Stimulated activated CD4-positive, alpha-beta T cell treated with anti-CD3 and anti-CD28 coated beads, Interleukin-12 subunit alpha, Interleukin-12 subunit beta, amount 100 ng/mL, for 48 hours (primary cell): ENCODE measurements around the gene SNRPE.

Experiments
- DNase-seq, 3 donors: peaks; one replicate each; pipeline ENCODE4 v3.0.0-alpha.2; 2020; ENCODE audit warnings: low read depth in 2 of 3, low spot score in 1 of 3

Gene SNRPE

GRCh38 chr1:203878422-203878821 is 17.0 kb downstream of the SNRPE start:
- no peak for DNase-seq

GRCh38 chr1:203880606-203881005 is 19.2 kb downstream of the SNRPE start:
- DNase-seq = no peak

DNA sequence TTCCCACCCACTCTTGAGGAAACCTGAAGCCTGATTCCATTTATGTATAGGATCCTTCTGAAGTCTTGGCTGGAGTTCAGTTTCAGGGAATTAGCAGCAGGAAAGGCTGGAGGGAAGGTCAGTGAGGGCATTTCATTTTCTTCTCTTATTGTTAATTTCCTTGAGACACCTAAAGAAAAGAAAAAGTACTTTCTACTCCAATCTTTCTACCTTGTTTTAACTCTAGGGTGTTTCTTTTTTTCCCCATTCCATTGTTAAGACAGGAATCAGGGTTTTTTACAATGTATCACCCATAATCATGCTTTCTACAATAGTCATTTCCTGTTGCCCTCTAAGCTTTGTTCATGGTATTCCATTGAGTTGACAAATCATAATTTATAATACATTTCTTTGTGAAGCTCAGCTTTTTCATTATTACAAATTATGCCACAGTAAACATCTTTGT is 27.4 kb downstream of the SNRPE start:
- DNase-seq = no peak

GRCh38 chr1:203891950-203892349 is 30.6 kb downstream of the SNRPE start:
- no peak for DNase-seq

- no peak for DNase-seq
These were observed 37.3 kb downstream of the SNRPE start for GRCh38 chr1:203898458-203899352.

DNA sequence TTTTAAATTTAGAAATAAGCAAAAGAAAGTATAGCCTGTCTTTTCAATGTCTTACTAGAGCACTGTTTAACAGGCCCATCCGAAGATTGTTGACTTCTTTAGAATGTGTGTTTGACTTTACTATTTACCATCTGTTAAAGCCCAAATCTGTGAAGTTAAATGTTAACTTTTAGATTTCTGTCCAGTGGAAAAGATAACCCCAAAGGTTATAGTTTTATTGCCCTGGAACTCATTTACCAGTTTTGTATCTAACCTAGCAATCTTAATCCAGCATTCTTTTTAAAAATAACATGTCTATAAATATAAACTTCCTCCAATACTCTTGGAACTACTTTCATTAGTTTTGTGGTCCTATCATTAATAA is 37.9 kb downstream of the SNRPE start:
- DNase-seq = no peak

- no peak for DNase-seq
These were observed 38.7 kb downstream of the SNRPE start for GRCh38 chr1:203899869-203900714.

DNA sequence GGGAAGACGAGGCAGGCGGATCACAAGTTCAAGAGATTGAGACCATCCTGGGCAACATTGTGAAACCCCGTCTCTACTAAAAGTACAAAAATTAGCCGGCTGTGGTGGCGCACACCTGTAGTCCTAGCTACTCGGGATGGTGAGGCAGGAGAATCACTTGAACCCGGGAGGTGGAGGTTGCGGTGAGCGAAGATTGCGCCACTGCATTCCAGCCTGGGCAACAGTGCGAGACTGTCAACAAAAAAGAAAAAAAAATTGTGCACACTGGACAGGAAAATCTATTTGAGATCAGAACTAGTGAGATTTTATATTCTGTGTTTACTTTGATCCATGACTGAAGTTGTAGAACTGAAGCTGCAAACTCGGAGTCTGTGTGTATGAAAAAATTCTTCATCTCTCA is 40.2 kb downstream of the SNRPE start:
- DNase-seq = no peak

GRCh38 chr1:203905275-203905674 is 43.9 kb downstream of the SNRPE start:
- no peak for DNase-seq

- no peak for DNase-seq
These were observed 45.5 kb downstream of the SNRPE start for GRCh38 chr1:203906932-203907331.

GRCh38 chr1:203907901-203908300 is 46.5 kb downstream of the SNRPE start:
- DNase-seq = no peak

GRCh38 chr1:203911806-203912205 is 50.4 kb downstream of the SNRPE start:
- DNase-seq = no peak

DNA sequence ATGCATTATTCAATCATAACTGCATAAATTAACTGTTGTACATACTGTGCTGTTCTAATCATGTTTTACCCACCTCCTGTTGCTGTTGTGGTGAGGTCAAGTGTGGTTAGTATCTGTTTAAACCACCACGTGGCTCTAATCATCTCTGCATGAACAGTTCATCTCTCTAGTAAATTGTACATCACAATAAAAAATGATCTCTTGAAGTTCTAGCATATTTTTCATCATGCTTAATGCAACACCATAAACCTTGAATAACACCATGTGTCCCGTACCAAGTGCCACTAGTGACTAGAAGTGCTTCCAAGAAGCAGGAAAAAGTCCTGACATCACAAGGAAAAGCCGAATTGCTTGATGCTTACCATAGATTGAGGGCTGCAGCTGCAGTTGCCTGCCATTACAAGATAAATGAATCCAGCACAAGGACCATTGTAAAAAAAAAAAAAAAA is 51.7 kb downstream of the SNRPE start:
- DNase-seq = no peak

DNA sequence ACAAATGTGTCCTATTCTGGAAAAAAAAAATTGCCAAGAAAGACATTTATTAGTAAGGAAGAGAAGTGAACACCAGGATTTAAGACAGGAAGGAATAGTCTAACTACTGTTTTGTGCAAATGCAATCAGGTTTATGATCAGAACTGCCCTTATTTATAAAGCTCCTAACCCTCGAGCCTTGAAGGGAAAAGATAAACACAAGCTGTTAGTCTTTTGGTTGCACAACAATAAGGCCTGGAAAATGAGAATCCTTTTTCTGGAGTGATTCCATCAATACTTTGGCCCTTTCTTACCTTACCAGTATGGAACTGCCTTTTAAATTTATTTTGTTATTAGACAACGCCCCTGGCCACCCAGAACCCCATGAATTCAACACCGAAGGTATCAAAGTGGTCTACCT is 52.9 kb downstream of the SNRPE start:
- no peak for DNase-seq

DNA sequence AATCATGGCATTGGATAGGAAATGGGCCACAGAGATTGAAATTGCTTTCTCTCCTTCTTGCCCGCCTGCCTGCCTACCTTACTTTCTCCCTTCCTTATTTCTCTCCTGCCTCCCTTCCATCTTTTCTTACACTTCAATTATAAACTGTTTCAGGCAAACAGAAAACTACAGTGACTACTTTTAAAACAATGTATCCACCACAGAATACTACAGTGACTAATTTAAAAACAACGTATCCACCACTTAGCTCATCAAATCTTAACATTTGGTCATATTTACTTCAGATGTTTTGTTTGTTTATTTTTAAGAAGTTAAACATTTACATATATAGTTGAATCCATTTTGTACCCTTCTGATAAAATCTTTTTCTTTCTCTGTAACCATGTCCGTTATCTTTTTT is 54.4 kb downstream of the SNRPE start:
- DNase-seq = no peak

DNA sequence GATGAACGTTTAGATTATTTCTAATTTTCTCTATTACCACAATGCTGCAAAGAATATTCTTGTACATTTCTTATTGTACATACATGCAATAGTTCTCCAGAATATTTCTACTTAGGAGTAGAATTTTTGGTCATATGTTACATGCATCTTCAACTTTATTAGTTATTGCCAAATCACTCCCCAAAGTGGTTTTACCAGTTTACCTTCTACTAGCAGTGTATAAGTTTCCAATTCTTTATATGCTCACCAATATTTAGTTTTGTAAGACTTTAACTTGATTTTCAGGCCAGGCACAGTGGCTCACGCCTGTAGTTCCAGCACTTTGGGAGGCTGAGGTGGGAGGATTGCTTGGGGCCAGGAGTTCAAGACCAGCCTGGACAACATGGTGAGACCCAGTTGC is 55.4 kb downstream of the SNRPE start:
- no peak for DNase-seq
